Tibial nerve (tissue), 4 donors: ENCODE measurements around the gene ANGPTL2. TPM values are rescaled to one million over a fixed set of nuclear protein-coding genes. Genes with fewer than 3 reads are reported as not detected.

Source experiments
- DNase-seq, 2 donors: peaks; one replicate each; pipeline ENCODE4 v3.0.0-alpha.2; 2019; ENCODE audit warnings: low spot score in 2 of 2
- H3K27ac ChIP-seq, 4 donors: fragments of 200-600 bp; sonication (generic) in 3 of 4; one replicate each; pipeline ENCODE4 v1.5.1; 2017 to 2019; ENCODE audit warnings: mild to moderate bottlenecking in 1 of 4
- H3K27me3 ChIP-seq, 2 donors: fragments of 200-600 bp; sonication (generic) in 1 of 2; one replicate each; pipeline versions ENCODE4 v1.5.1 to v1.6.0; 2017 to 2019
- H3K36me3 ChIP-seq, 3 donors: fragments of 200-600 bp; sonication (generic); one replicate each; pipeline ENCODE4 v1.5.1; 2018 to 2019
- H3K4me1 ChIP-seq, 4 donors: fragments of 200-600 bp; sonication (generic) in 3 of 4; one replicate each; pipeline ENCODE4 v1.5.1; 2017 to 2019
- H3K4me3 ChIP-seq, 4 donors: fragments of 200-600 bp; sonication (generic) in 3 of 4; one replicate each; pipeline ENCODE4 v1.5.1; 2017 to 2019; ENCODE audit warnings: mild to moderate bottlenecking in 1 of 4, moderate library complexity in 1 of 4
- H3K9me3 ChIP-seq, 4 donors: fragments of 200-600 bp; sonication (generic) in 3 of 4; one replicate each; pipeline ENCODE4 v1.5.1; 2017 to 2019
- CTCF ChIP-seq, 5 experiments: fragments of 200-600 bp in 3 of 5; fragments of 450-650 bp in 2 of 5; sonication (generic) in 3 of 5; IDR thresholded peaks; one replicate each; pipeline ENCODE4 v1.5.1; 2016 to 2019; ENCODE audit warnings: antibody characterized with exemption in 5 of 5, mild to moderate bottlenecking in 3 of 5, moderate library complexity in 2 of 5
- EP300 ChIP-seq, 2 donors: sonication (generic); formaldehyde crosslinking; IDR thresholded peaks; one replicate each; pipeline ENCODE4 v1.6.1; 2017; ENCODE audit warnings: antibody characterized with exemption in 2 of 2, mild to moderate bottlenecking in 1 of 2
- POLR2A ChIP-seq, 2 donors: fragments of 450-650 bp; IDR thresholded peaks; one replicate each; pipeline ENCODE4 v1.6.1; 2017; ENCODE audit warnings: antibody characterized with exemption in 2 of 2, mild to moderate bottlenecking in 2 of 2, moderate library complexity in 2 of 2
- WGBS, 2 donors: methylation state at CpG; one replicate each; pipeline ENCODE4 v1.1.5; 2018; 5-methylcytosine and 5-hydroxymethylcytosine counted together
- total RNA-seq, 4 donors: library from RNA; depleted of rRNA; stranded (reverse); fragments of >200 nt; gene quantifications; one replicate each; pipeline ENCODE4 v1.1.0, GENCODE V29; 2016

ANGPTL2 gene
- total RNA-seq, 4 donors from 2014 or later: 34.5 to 64.1 (median 47.1) TPM

- Histone ChIP-seq H3K36me3 (peaks cover 0 to 28% (median 0%) of the 10 kb centered on the region in 3 donors), H3K27me3 (no peaks in the 10 kb centered on the region), H3K4me3 (no peak overlapping the region), H3K9me3 (no peaks in the 10 kb centered on the region), H3K27ac (no peak overlapping the region), H3K4me1 (peaks cover 0 to 6% (median 0%) of the 10 kb centered on the region in 4 donors)
- WGBS, 2 donors: 89 to 92% methylated on average over 10 to 12 of the region's 12 CpGs
- TF ChIP-seq POLR2A (IDR thresholded peaks at IDR 0.05) (no peak), CTCF (IDR thresholded peaks at IDR 0.05) (no peak), EP300 (IDR thresholded peaks at IDR 0.05) (no peak)
- DNase-seq: no peak
Observed at GRCh38 chr9:127084076-127085039, 38.1 kb downstream of the ANGPTL2 start.

- Histone ChIP-seq H3K27ac (no peak overlapping the region), H3K27me3 (no peaks in the 10 kb centered on the region), H3K4me3 (no peak overlapping the region), H3K4me1 (no peaks in the 10 kb centered on the region), H3K36me3 (peaks cover 0 to 20% (median 0%) of the 10 kb centered on the region in 3 donors), H3K9me3 (no peaks in the 10 kb centered on the region)
- no peak for DNase-seq
- TF ChIP-seq CTCF (IDR thresholded peaks at IDR 0.05) (no peak), POLR2A (IDR thresholded peaks at IDR 0.05) (no peak), EP300 (IDR thresholded peaks at IDR 0.05) (no peak)
- WGBS, 2 donors: 73 to 88% methylated on average over 5 of the region's 5 CpGs
Observed at GRCh38 chr9:127083138-127083980, 39.1 kb downstream of the ANGPTL2 start.

- Histone ChIP-seq H3K27me3 (no peaks in the 10 kb centered on the region), H3K9me3 (no peaks in the 10 kb centered on the region), H3K36me3 (peaks cover 0 to 2% (median 0%) of the 10 kb centered on the region in 3 donors), H3K4me1 (peaks cover 0 to 14% (median 0%) of the 10 kb centered on the region in 4 donors), H3K27ac (no peak overlapping the region), H3K4me3 (no peak overlapping the region)
- no peak for DNase-seq
- 84 to 91% methylated on average over 8 of the region's 8 CpGs for WGBS, 2 donors
- TF ChIP-seq CTCF (IDR thresholded peaks at IDR 0.05) (no peak), EP300 (IDR thresholded peaks at IDR 0.05) (no peak), POLR2A (IDR thresholded peaks at IDR 0.05) (no peak)
Observed at GRCh38 chr9:127081250-127082185, 40.9 kb downstream of the ANGPTL2 start.

GRCh38 chr9:127079446-127080140 lies 42.8 kb downstream of the ANGPTL2 start:
- H3K36me3 ChIP-seq: no peaks in the 10 kb centered on the region
- H3K27me3 ChIP-seq: no peaks in the 10 kb centered on the region
- TF ChIP-seq POLR2A (IDR thresholded peaks at IDR 0.05): no peak
- no peak for TF ChIP-seq CTCF (IDR thresholded peaks at IDR 0.05)
- TF ChIP-seq EP300 (IDR thresholded peaks at IDR 0.05): no peak
- H3K9me3 ChIP-seq: no peaks in the 10 kb centered on the region
- no peak overlapping the region for H3K27ac ChIP-seq
- WGBS, 2 donors: 91% methylated on average over 8 of the region's 8 CpGs
- H3K4me3 ChIP-seq: no peak overlapping the region
- no peak for DNase-seq
- peaks cover 0 to 31% (median 10%) of the 10 kb centered on the region in 4 donors for H3K4me1 ChIP-seq
